ENCODE data around the gene FMN1. TPM values are rescaled to one million over a fixed set of nuclear protein-coding genes. Genes with fewer than 3 reads are reported as not detected.

Gene FMN1
- total and polyA plus RNA-seq, 2 experiments from 2014 or later, result 0.53 to 1.8 TPM

GRCh38 chr15:32840507-32841245 lies 353.8 kb downstream of the FMN1 start:
- H3K4me1 ChIP-seq (ENCODE audit: low read depth), result no peaks in the 10 kb centered on the region
- no peaks in the 10 kb centered on the region for H3K36me3 ChIP-seq
- no peak for DNase-seq (ENCODE audit: low read depth in 1 of 2, low spot score in 1 of 2)
- no peaks in the 10 kb centered on the region for H3K27me3 ChIP-seq
- H3K4me3 ChIP-seq, result no peak overlapping the region
- TF ChIP-seq CTCF (IDR thresholded peaks at IDR 0.05; ENCODE audit: low read depth, low read length), result no peak
- no peak overlapping the region for H3K27ac ChIP-seq
- H3K9me3 ChIP-seq (ENCODE audit: low read depth), result no peaks in the 10 kb centered on the region

GRCh38 chr15:32838820-32839219 lies 355.7 kb downstream of the FMN1 start:
- Histone ChIP-seq H3K27ac (no peak overlapping the region), H3K27me3 (no peaks in the 10 kb centered on the region), H3K4me1 (ENCODE audit: low read depth) (no peaks in the 10 kb centered on the region), H3K4me3 (no peak overlapping the region), H3K9me3 (ENCODE audit: low read depth) (no peaks in the 10 kb centered on the region), H3K36me3 (no peaks in the 10 kb centered on the region)
- TF ChIP-seq CTCF (IDR thresholded peaks at IDR 0.05; ENCODE audit: low read depth, low read length), result no peak
- DNase-seq (ENCODE audit: low read depth in 1 of 2, low spot score in 1 of 2), result peak in 1 of 2 donors; percentile 48

GRCh38 chr15:32838338-32838737 lies 356.2 kb downstream of the FMN1 start:
- DNase-seq (ENCODE audit: low read depth in 1 of 2, low spot score in 1 of 2), result no peak
- H3K27ac ChIP-seq, result no peak overlapping the region
- TF ChIP-seq CTCF (IDR thresholded peaks at IDR 0.05; ENCODE audit: low read depth, low read length), result no peak

GRCh38 chr15:32837935-32838334 lies 356.6 kb downstream of the FMN1 start:
- no peak for DNase-seq (ENCODE audit: low read depth in 1 of 2, low spot score in 1 of 2)
- no peak for TF ChIP-seq CTCF (IDR thresholded peaks at IDR 0.05; ENCODE audit: low read depth, low read length)
- no peak overlapping the region for H3K27ac ChIP-seq

More at GRCh38 chr15:32838338-32838737, 356.2 kb downstream of the FMN1 start:
- Histone ChIP-seq H3K9me3 (ENCODE audit: low read depth) (no peaks in the 10 kb centered on the region), H3K27me3 (no peaks in the 10 kb centered on the region), H3K4me3 (no peak overlapping the region), H3K36me3 (no peaks in the 10 kb centered on the region), H3K4me1 (ENCODE audit: low read depth) (no peaks in the 10 kb centered on the region)

GRCh38 chr15:32834156-32834555 lies 360.4 kb downstream of the FMN1 start:
- TF ChIP-seq CTCF (IDR thresholded peaks at IDR 0.05; ENCODE audit: low read depth, low read length), result no peak
- no peak for DNase-seq (ENCODE audit: low read depth in 1 of 2, low spot score in 1 of 2)
- H3K36me3 ChIP-seq, result no peaks in the 10 kb centered on the region
- no peak overlapping the region for H3K4me3 ChIP-seq
- H3K4me1 ChIP-seq (ENCODE audit: low read depth), result no peaks in the 10 kb centered on the region
- no peak overlapping the region for H3K27ac ChIP-seq
- H3K9me3 ChIP-seq (ENCODE audit: low read depth), result no peaks in the 10 kb centered on the region
- H3K27me3 ChIP-seq, result no peaks in the 10 kb centered on the region

More at GRCh38 chr15:32837935-32838334, 356.6 kb downstream of the FMN1 start:
- H3K4me1 ChIP-seq (ENCODE audit: low read depth), result no peaks in the 10 kb centered on the region
- H3K36me3 ChIP-seq, result no peaks in the 10 kb centered on the region
- H3K4me3 ChIP-seq, result no peak overlapping the region
- H3K27me3 ChIP-seq, result no peaks in the 10 kb centered on the region
- no peaks in the 10 kb centered on the region for H3K9me3 ChIP-seq (ENCODE audit: low read depth)

Data from cardiac muscle cell (in vitro differentiated cells and primary cell).